WTC11 (cell line): ENCODE data around the gene CYSLTR1. TPM values are rescaled to one million over a fixed set of nuclear protein-coding genes. Genes with fewer than 3 reads are reported as not detected.

Experiments used
- ATAC-seq: fragments of 200-7000 bp; cut with Tn5 transposase; 2 replicates; pipeline ENCODE4 v1.10.0; 2021; ENCODE audit warnings: mild to moderate bottlenecking, moderate library complexity
- CTCF ChIA-PET: fragments of 300-600 bp; sonication (Branson Sonifier 250); formaldehyde crosslinking; loops from one replicate; lab custom pipeline; 2021; ENCODE audit warnings: antibody characterized with exemption; lab: Charles Lee
- POLR2A ChIA-PET: fragments of 350-600 bp; sonication (Branson Sonifier 250); formaldehyde crosslinking; loops from one replicate; lab custom pipeline; 2021; ENCODE audit warnings: antibody characterized with exemption; lab: Charles Lee
- DNase-seq: peaks from one replicate; pipeline ENCODE4 v3.0.0; 2021; ENCODE audit warnings: low spot score
- H3K27ac Mint-ChIP-seq: 2 replicates; pipeline ENCODE4 v1.8.0; 2021; ENCODE audit warnings: mixed read lengths
- H3K27me3 Mint-ChIP-seq: 2 replicates; pipeline ENCODE4 v1.8.0; 2021; ENCODE audit warnings: low read depth, mild to moderate bottlenecking, moderate library complexity, mixed read lengths
- H3K36me3 Mint-ChIP-seq: 2 replicates; pipeline ENCODE4 v1.8.0; 2021; ENCODE audit warnings: mixed read lengths
- H3K4me1 Mint-ChIP-seq: 2 replicates; pipeline ENCODE4 v1.8.0; 2022; ENCODE audit warnings: mixed read lengths
- H3K4me3 Mint-ChIP-seq: 2 replicates; pipeline ENCODE4 v1.8.0; 2021; ENCODE audit warnings: mild to moderate bottlenecking, moderate library complexity, mixed read lengths
- H3K9me3 Mint-ChIP-seq: 2 replicates; pipeline ENCODE4 v1.8.0; 2021; ENCODE audit warnings: mixed read lengths
- AR ChIP-seq: fragments of 250-450 bp; sonication (Bioruptor Pico); IDR thresholded peaks from 2 replicates; pipeline ENCODE4 v1.9.0; 2021; ENCODE audit warnings: mild to moderate bottlenecking
- CBFB ChIP-seq: sonication (generic); formaldehyde crosslinking; IDR thresholded peaks from 2 replicates; pipeline ENCODE4 v1.8.1; 2022; ENCODE audit warnings: mild to moderate bottlenecking, low read depth, missing genetic modification reagents
- CREB1 ChIP-seq: sonication (generic); formaldehyde crosslinking; IDR thresholded peaks from 2 replicates; pipeline ENCODE4 v1.8.0; 2023; ENCODE audit warnings: mild to moderate bottlenecking, missing genetic modification reagents
- ELF4 ChIP-seq: sonication (generic); formaldehyde crosslinking; IDR thresholded peaks from 2 replicates; pipeline ENCODE4 v1.8.1; 2022; ENCODE audit warnings: low read depth, mild to moderate bottlenecking, moderate library complexity, missing genetic modification reagents
- EMX1 ChIP-seq: fragments of 250-450 bp; sonication (Bioruptor Pico); IDR thresholded peaks from 2 replicates; pipeline ENCODE4 v1.8.0; 2021; ENCODE audit warnings: mild to moderate bottlenecking
- GABPB1 ChIP-seq: sonication (generic); formaldehyde crosslinking; IDR thresholded peaks from 2 replicates; pipeline ENCODE4 v1.8.1; 2023; ENCODE audit warnings: mild to moderate bottlenecking, missing genetic modification reagents
- JAZF1 ChIP-seq: fragments of 250-450 bp; sonication (Bioruptor Pico); IDR thresholded peaks from 2 replicates; pipeline ENCODE4 v1.9.0; 2021; ENCODE audit warnings: moderate library complexity, mild to moderate bottlenecking, inconsistent platforms
- MXD4 ChIP-seq: fragments of 250-450 bp; sonication (Bioruptor Pico); IDR thresholded peaks from 2 replicates; pipeline ENCODE4 v1.8.0; 2021; ENCODE audit warnings: mild to moderate bottlenecking, moderate library complexity, borderline replicate concordance
- MYBL2 ChIP-seq: sonication (generic); formaldehyde crosslinking; IDR thresholded peaks from 2 replicates; pipeline ENCODE4 v1.8.1; 2023; ENCODE audit warnings: mild to moderate bottlenecking, moderate library complexity, missing genetic modification reagents
- NFE2L1 ChIP-seq: sonication (generic); formaldehyde crosslinking; IDR thresholded peaks from 2 replicates; pipeline ENCODE4 v1.8.1; 2023; ENCODE audit warnings: missing genetic modification reagents
- NFYB ChIP-seq: sonication (generic); formaldehyde crosslinking; conservative IDR thresholded peaks from 2 replicates; pipeline ENCODE4 v1.8.0; 2022; ENCODE audit warnings: low read depth, missing genetic modification reagents
- NR1H2 ChIP-seq: sonication (generic); formaldehyde crosslinking; IDR thresholded peaks from 2 replicates; pipeline ENCODE4 v1.9.0; 2021; ENCODE audit warnings: mild to moderate bottlenecking, moderate library complexity, missing genetic modification reagents
- NR3C1 ChIP-seq: sonication (generic); formaldehyde crosslinking; conservative IDR thresholded peaks from 2 replicates; pipeline ENCODE4 v1.8.1; 2023; ENCODE audit warnings: low read depth, mild to moderate bottlenecking, missing genetic modification reagents
- PRRX2 ChIP-seq: fragments of 250-450 bp; sonication (Bioruptor Pico); IDR thresholded peaks from 2 replicates; pipeline ENCODE4 v1.8.0; 2021; ENCODE audit warnings: mild to moderate bottlenecking
- SMAD4 ChIP-seq: sonication (generic); formaldehyde crosslinking; IDR thresholded peaks from 2 replicates; pipeline ENCODE4 v1.8.0; 2022; ENCODE audit warnings: mild to moderate bottlenecking, missing genetic modification reagents
- SP1 ChIP-seq: sonication (generic); formaldehyde crosslinking; conservative IDR thresholded peaks from 2 replicates; pipeline ENCODE4 v1.8.1; 2022; ENCODE audit warnings: missing genetic modification reagents
- STAT6 ChIP-seq: sonication (generic); formaldehyde crosslinking; conservative IDR thresholded peaks from 2 replicates; pipeline ENCODE4 v1.8.1; 2023; ENCODE audit warnings: mild to moderate bottlenecking, low read depth, missing genetic modification reagents, moderate library complexity
- TCF7 ChIP-seq: sonication (generic); formaldehyde crosslinking; IDR thresholded peaks from 2 replicates; pipeline ENCODE4 v1.8.0; 2022; ENCODE audit warnings: mild to moderate bottlenecking, low read depth, missing genetic modification reagents, moderate library complexity
- TEAD4 ChIP-seq: sonication (generic); formaldehyde crosslinking; IDR thresholded peaks from 2 replicates; pipeline ENCODE4 v1.8.0; 2022; ENCODE audit warnings: mild to moderate bottlenecking, missing genetic modification reagents
- ZBTB21 ChIP-seq: sonication (generic); formaldehyde crosslinking; IDR thresholded peaks from 2 replicates; pipeline ENCODE4 v1.8.1; 2023; ENCODE audit warnings: mild to moderate bottlenecking, missing genetic modification reagents, borderline replicate concordance
- ZNF671 ChIP-seq: fragments of 250-450 bp; sonication (Bioruptor Pico); IDR thresholded peaks from 2 replicates; pipeline ENCODE4 v1.8.0; 2021; ENCODE audit warnings: mild to moderate bottlenecking
- total RNA-seq: library from RNA; stranded (reverse); gene quantifications from 3 replicates; pipeline ENCODE4 v1.2.3, GENCODE V29; 2021
- TF ChIP-seq, protein P1 (sequence below): sonication (generic); formaldehyde crosslinking; conservative IDR thresholded peaks from 2 replicates; pipeline ENCODE4 v1.8.1; 2022; ENCODE audit warnings: mild to moderate bottlenecking, missing genetic modification reagents
- TF ChIP-seq, protein P2 (sequence below): fragments of 250-450 bp; sonication (Bioruptor Pico); IDR thresholded peaks from 2 replicates; pipeline ENCODE4 v1.9.0; 2021; ENCODE audit warnings: mild to moderate bottlenecking
- TF ChIP-seq, protein P3 (sequence below): sonication (generic); formaldehyde crosslinking; IDR thresholded peaks from 2 replicates; pipeline ENCODE4 v1.8.0; 2023; ENCODE audit warnings: missing genetic modification reagents

Gene CYSLTR1
- total RNA-seq, 1 experiment from 2014 or later: 0.07 TPM

GRCh38 chrX:78357342-78358055, 30.1 kb upstream of the CYSLTR1 start (continued):
- no peak for TF ChIP-seq AR

- CTCF ChIA-PET: no interaction called here
- POLR2A ChIA-PET: no interaction called here
- TF ChIP-seq NR1H2 (CRISPR knock-in tag): no peak
- TF ChIP-seq EMX1: no peak
- TF ChIP-seq, all 79 proteins: peak for 0
These were observed 6.1 kb upstream of the CYSLTR1 start for GRCh38 chrX:78333521-78333920.

GRCh38 chrX:78331708-78332107, 4.3 kb upstream of the CYSLTR1 start:
- Mint-ChIP-seq H3K4me3 (no peak overlapping the region), H3K27me3 (no peaks in the 10 kb centered on the region), H3K9me3 (no peaks in the 10 kb centered on the region), H3K4me1 (peaks cover 24% of the 10 kb centered on the region), H3K27ac (no peak overlapping the region), H3K36me3 (no peaks in the 10 kb centered on the region)
- ChIA-PET POLR2A (no interaction called here), CTCF (no interaction called here)
- TF ChIP-seq CBFB (CRISPR knock-in tag): no peak
- TF ChIP-seq TCF7 (CRISPR knock-in tag): no peak
- no peak for DNase-seq
- ATAC-seq: no peak

More at GRCh38 chrX:78333521-78333920, 6.1 kb upstream of the CYSLTR1 start:
- no peak overlapping the region for H3K27ac Mint-ChIP-seq
- H3K4me3 Mint-ChIP-seq: no peak overlapping the region
- H3K4me1 Mint-ChIP-seq: peaks cover 14% of the 10 kb centered on the region
- H3K27me3 Mint-ChIP-seq: no peaks in the 10 kb centered on the region
- ATAC-seq (no peak), DNase-seq (no peak)
- H3K36me3 Mint-ChIP-seq: no peaks in the 10 kb centered on the region
- H3K9me3 Mint-ChIP-seq: no peaks in the 10 kb centered on the region

DNA sequence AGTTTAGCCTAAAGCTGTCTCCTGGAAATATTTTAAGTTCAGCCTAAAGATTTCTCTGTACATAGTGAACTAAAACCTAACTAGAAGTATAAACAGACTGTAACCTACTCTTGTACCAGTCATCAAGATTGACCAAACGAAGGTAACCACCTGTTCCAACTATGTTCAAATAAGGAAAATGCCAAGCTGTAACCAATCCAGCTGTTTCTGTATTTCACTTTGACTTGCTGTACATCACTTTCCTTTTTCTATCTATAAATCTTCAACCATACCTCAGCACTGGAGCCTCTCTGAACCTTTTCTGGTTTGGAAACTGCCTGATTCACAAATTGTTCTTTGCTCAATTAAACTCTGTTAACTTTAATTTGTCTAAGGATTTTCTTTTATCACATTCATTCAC, 3.1 kb upstream of the CYSLTR1 start:
- ChIA-PET POLR2A (no interaction called here), CTCF (no interaction called here)
- DNase-seq (no peak), ATAC-seq (no peak)
- Mint-ChIP-seq H3K27me3 (no peaks in the 10 kb centered on the region), H3K27ac (no peak overlapping the region), H3K36me3 (no peaks in the 10 kb centered on the region), H3K4me3 (no peak overlapping the region), H3K9me3 (no peaks in the 10 kb centered on the region), H3K4me1 (peaks cover 21% of the 10 kb centered on the region)
- TF ChIP-seq NFE2L1 (CRISPR knock-in tag) (no peak), SMAD4 (CRISPR knock-in tag) (no peak), JAZF1 (no peak), SP1 (CRISPR knock-in tag) (no peak), GABPB1 (CRISPR knock-in tag) (no peak), TEAD4 (CRISPR knock-in tag) (no peak), ELF4 (CRISPR knock-in tag) (no peak), ZBTB21 (CRISPR knock-in tag) (no peak), MXD4 (no peak), NR3C1 (CRISPR knock-in tag) (no peak), PRRX2 (CRISPR knock-in tag) (no peak), NFYB (no peak), MYBL2 (CRISPR knock-in tag) (no peak), STAT6 (CRISPR knock-in tag) (no peak), CREB1 (CRISPR knock-in tag) (no peak), ZNF671 (CRISPR knock-in tag) (no peak)
- TF ChIP-seq, protein P1, sequence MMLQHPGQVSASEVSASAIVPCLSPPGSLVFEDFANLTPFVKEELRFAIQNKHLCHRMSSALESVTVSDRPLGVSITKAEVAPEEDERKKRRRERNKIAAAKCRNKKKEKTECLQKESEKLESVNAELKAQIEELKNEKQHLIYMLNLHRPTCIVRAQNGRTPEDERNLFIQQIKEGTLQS (CRISPR knock-in tag): no peak
- TF ChIP-seq, protein P2, sequence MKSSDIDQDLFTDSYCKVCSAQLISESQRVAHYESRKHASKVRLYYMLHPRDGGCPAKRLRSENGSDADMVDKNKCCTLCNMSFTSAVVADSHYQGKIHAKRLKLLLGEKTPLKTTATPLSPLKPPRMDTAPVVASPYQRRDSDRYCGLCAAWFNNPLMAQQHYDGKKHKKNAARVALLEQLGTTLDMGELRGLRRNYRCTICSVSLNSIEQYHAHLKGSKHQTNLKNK (CRISPR knock-in tag): no peak
- TF ChIP-seq, protein P3, sequence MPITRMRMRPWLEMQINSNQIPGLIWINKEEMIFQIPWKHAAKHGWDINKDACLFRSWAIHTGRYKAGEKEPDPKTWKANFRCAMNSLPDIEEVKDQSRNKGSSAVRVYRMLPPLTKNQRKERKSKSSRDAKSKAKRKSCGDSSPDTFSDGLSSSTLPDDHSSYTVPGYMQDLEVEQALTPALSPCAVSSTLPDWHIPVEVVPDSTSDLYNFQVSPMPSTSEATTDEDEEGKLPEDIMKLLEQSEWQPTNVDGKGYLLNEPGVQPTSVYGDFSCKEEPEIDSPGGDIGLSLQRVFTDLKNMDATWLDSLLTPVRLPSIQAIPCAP: no peak
